PC-3 (cell line): Measurements from ENCODE around the gene AFAP1L2.

ENCODE experiments used
- EZH2 ChIP-seq: fragments of 300-600 bp; sonication (generic); IDR thresholded peaks from one replicate; pipeline ENCODE4 v1.6.1; 2017; ENCODE audit warnings: antibody characterized with exemption, mild to moderate bottlenecking, low read length; ENCODE audit not compliant: unreplicated experiment
- EZH2phosphoT487 ChIP-seq: fragments of 300-600 bp; sonication (generic); IDR thresholded peaks from 2 replicates; pipeline ENCODE4 v1.6.1; 2018; ENCODE audit warnings: mild to moderate bottlenecking, antibody characterized with exemption, low read length, borderline replicate concordance
- TF ChIP-seq, protein P1 (sequence below): fragments of 300-600 bp; sonication (generic); conservative IDR thresholded peaks from 2 replicates; pipeline ENCODE4 v1.5.1; 2017; ENCODE audit warnings: antibody characterized with exemption, low read depth, mild to moderate bottlenecking, low read length

DNA sequence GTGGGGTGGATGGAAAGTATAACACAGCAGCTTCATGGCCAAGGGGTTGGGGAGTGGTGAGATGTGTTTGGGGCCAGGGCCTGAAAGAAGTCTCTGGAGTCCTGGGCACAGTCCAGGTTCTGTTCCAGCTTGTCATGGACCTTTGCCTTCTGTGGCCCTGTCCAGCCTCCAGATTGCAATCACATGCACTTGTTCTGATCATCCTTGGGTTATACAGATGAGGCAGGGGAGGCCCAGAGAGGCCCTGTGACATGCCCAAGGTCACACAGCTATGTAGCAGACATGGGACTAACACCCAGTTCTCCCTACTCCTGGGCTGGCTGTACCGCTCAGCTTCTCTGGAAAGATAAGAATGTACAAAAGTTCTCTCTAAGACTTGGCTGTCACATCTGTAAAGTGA, 153.6 kb downstream of the AFAP1L2 start:
- TF ChIP-seq, protein P1, sequence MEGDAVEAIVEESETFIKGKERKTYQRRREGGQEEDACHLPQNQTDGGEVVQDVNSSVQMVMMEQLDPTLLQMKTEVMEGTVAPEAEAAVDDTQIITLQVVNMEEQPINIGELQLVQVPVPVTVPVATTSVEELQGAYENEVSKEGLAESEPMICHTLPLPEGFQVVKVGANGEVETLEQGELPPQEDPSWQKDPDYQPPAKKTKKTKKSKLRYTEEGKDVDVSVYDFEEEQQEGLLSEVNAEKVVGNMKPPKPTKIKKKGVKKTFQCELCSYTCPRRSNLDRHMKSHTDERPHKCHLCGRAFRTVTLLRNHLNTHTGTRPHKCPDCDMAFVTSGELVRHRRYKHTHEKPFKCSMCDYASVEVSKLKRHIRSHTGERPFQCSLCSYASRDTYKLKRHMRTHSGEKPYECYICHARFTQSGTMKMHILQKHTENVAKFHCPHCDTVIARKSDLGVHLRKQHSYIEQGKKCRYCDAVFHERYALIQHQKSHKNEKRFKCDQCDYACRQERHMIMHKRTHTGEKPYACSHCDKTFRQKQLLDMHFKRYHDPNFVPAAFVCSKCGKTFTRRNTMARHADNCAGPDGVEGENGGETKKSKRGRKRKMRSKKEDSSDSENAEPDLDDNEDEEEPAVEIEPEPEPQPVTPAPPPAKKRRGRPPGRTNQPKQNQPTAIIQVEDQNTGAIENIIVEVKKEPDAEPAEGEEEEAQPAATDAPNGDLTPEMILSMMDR = no peak
- TF ChIP-seq EZH2 (no peak), EZH2phosphoT487 (no peak)
